ENCODE measurements around the gene CYTH4.

- TF ChIP-seq CTCF (conservative IDR thresholded peaks at IDR 0.05; ENCODE audit: low read depth in 2 of 2): no peak
- no peak for TF ChIP-seq EZH2 (IDR thresholded peaks at IDR 0.05; ENCODE audit: low read depth, unreplicated experiment)
- TF ChIP-seq POLR2AphosphoS5 (IDR thresholded peaks at IDR 0.05; ENCODE audit: low read depth): no peak
- TF ChIP-seq EZH2phosphoT487 (IDR thresholded peaks at IDR 0.05; ENCODE audit: unreplicated experiment): no peak
- no peak for TF ChIP-seq STAT1 (IDR thresholded peaks at IDR 0.05; ENCODE audit: unreplicated experiment)
- TF ChIP-seq JUNB (IDR thresholded peaks at IDR 0.05; ENCODE audit: unreplicated experiment): no peak
- no peak for TF ChIP-seq ETS1 (IDR thresholded peaks at IDR 0.05)
- no peak for TF ChIP-seq REST (IDR thresholded peaks at IDR 0.05; ENCODE audit: unreplicated experiment)
- no peak for TF ChIP-seq CREB1 (CRISPR knock-in tag; IDR thresholded peaks at IDR 0.05; ENCODE audit: low read depth)
- TF ChIP-seq ZNF462 (CRISPR knock-in tag; IDR thresholded peaks at IDR 0.05): no peak
- TF ChIP-seq ZNF114 (CRISPR knock-in tag; IDR thresholded peaks at IDR 0.05): no peak
- TF ChIP-seq NANOG (IDR thresholded peaks at IDR 0.05; ENCODE audit: borderline replicate concordance): no peak
- no peak for TF ChIP-seq ZNF331 (CRISPR knock-in tag; IDR thresholded peaks at IDR 0.05; ENCODE audit: low read depth)
Observed at GRCh38 chr22:37329238-37330140, 47.2 kb downstream of the CYTH4 start.

Data from GM23338 (cell line).